Mesendoderm (in vitro differentiated cells): ENCODE data around the gene NDUFAF5.

ENCODE experiments used
- DNase-seq: peaks from one replicate; pipeline ENCODE4 v3.0.0; 2013
- H2AK5ac ChIP-seq: 2 replicates; pipeline ENCODE4 v1.6.1; 2013; ENCODE audit warnings: low read length, inconsistent platforms
- H2BK120ac ChIP-seq: 2 replicates; pipeline ENCODE4 v1.6.1; 2013; ENCODE audit warnings: low read depth, mild to moderate bottlenecking, low read length, moderate library complexity, mixed read lengths
- H2BK15ac ChIP-seq: replicated peaks from 2 replicates; pipeline ENCODE4 v1.6.1; 2013; ENCODE audit warnings: low read depth, mild to moderate bottlenecking, moderate library complexity
- H2BK5ac ChIP-seq: 2 replicates; pipeline ENCODE4 v1.6.1; 2013; ENCODE audit warnings: low read length, inconsistent platforms
- H3K18ac ChIP-seq: 2 replicates; pipeline ENCODE4 v1.6.1; 2013; ENCODE audit warnings: mild to moderate bottlenecking, low read length, mixed read lengths
- H3K23ac ChIP-seq: one replicate; pipeline ENCODE4 v1.6.1; 2013; ENCODE audit warnings: low read length
- H3K27ac ChIP-seq: 2 replicates; pipeline ENCODE4 v1.5.1; 2013; ENCODE audit warnings: low read depth, mild to moderate bottlenecking, inconsistent platforms, low read length, moderate library complexity
- H3K27me3 ChIP-seq: 2 replicates; pipeline ENCODE4 v1.6.1; 2013; ENCODE audit warnings: low read length, control low read depth, mild to moderate bottlenecking, inconsistent platforms; ENCODE audit not compliant: insufficient read depth, poor library complexity
- H3K36me3 ChIP-seq: 2 replicates; pipeline ENCODE4 v1.6.1; 2013; ENCODE audit warnings: low read length, inconsistent platforms; ENCODE audit not compliant: control insufficient read depth, insufficient read depth
- H3K4ac ChIP-seq: one replicate; pipeline ENCODE4 v1.6.1; 2013; ENCODE audit warnings: low read depth, mild to moderate bottlenecking, low read length, moderate library complexity
- H3K4me1 ChIP-seq: 2 replicates; pipeline ENCODE4 v1.6.1; 2013; ENCODE audit warnings: low read depth, low read length, inconsistent platforms; ENCODE audit not compliant: control insufficient read depth
- H3K4me2 ChIP-seq: 2 replicates; pipeline ENCODE4 v1.6.1; 2013; ENCODE audit warnings: low read length
- H3K4me3 ChIP-seq: 2 replicates; pipeline ENCODE4 v1.5.1; 2013; ENCODE audit warnings: mild to moderate bottlenecking, low read length
- H3K56ac ChIP-seq: one replicate; pipeline ENCODE4 v1.6.1; 2013; ENCODE audit warnings: low read length
- H3K79me1 ChIP-seq: 2 replicates; pipeline ENCODE4 v1.6.1; 2013; ENCODE audit warnings: low read length, inconsistent platforms
- H3K79me2 ChIP-seq: 2 replicates; pipeline ENCODE4 v1.6.1; 2013; ENCODE audit warnings: mild to moderate bottlenecking, low read length; ENCODE audit not compliant: control insufficient read depth, insufficient read depth
- H3K9ac ChIP-seq: 2 replicates; pipeline ENCODE4 v1.6.1; 2013; ENCODE audit warnings: low read length, inconsistent platforms
- H4K5ac ChIP-seq: one replicate; pipeline ENCODE4 v1.6.1; 2013; ENCODE audit warnings: low read length
- H4K8ac ChIP-seq: one replicate; pipeline ENCODE4 v1.6.1; 2013; ENCODE audit warnings: low read depth, mild to moderate bottlenecking, control low read depth, low read length, moderate library complexity
- whole genome bisulfite sequencing: extraction: QIAGEN DNeasy Blood & Tissue Kit; methylation state at CpG from one replicate; pipeline ENCODE4 v1.1.7; 2013; ENCODE audit warnings: low lambda C conversion rate, missing lambda C conversion rate; ENCODE audit not compliant: insufficient coverage; ENCODE audit errors: extremely low coverage; 5-methylcytosine and 5-hydroxymethylcytosine counted together

NDUFAF5 gene

GRCh38 chr20:13771853-13772453 is 12.9 kb upstream of the NDUFAF5 start:
- Histone ChIP-seq H3K23ac (no peak overlapping the region), H2BK15ac (no peak overlapping the region), H3K4me1 (no peaks in the 10 kb centered on the region), H3K27me3 (no peaks in the 10 kb centered on the region), H4K5ac (no peak overlapping the region), H3K9ac (no peak overlapping the region), H3K79me2 (no peaks in the 10 kb centered on the region), H3K4ac (no peak overlapping the region), H3K4me2 (no peak overlapping the region), H2BK120ac (no peak overlapping the region), H3K79me1 (no peaks in the 10 kb centered on the region), H3K27ac (no peak overlapping the region), H3K18ac (no peak overlapping the region), H3K36me3 (peaks cover under 1% of the 10 kb centered on the region), H3K56ac (no peak overlapping the region), H4K8ac (no peak overlapping the region), H2AK5ac (no peak overlapping the region), H3K4me3 (no peak overlapping the region), H2BK5ac (no peak overlapping the region)
- no CpG with 5 or more reads among the region's 4 CpGs for WGBS
- peak; percentile 8 for DNase-seq

DNA sequence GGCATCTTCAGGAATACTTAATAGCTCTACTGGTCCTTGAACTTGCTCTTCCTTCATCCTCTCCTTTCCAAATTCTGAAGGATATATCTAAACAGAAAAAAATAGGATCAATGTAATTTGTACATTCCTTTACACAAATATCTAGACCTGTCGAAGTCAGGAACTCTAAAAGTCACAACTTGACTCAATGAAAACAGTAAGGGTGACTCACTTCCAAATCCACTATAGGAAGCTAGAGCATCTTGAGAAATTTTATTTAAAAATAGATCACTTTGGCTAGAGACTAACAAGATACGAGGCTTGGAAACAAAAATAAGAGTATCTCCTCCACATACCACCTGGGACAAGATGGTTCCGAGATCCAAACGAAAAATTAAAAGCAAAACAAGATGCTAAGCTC is 12.3 kb upstream of the NDUFAF5 start:
- no peak overlapping the region for H3K56ac ChIP-seq
- H3K4me2 ChIP-seq: no peak overlapping the region
- no peak overlapping the region for H2BK120ac ChIP-seq
- no peak overlapping the region for H3K4me3 ChIP-seq
- no peak overlapping the region for H3K9ac ChIP-seq
- no CpG with 5 or more reads among the region's 4 CpGs for WGBS
- H3K18ac ChIP-seq: no peak overlapping the region
- no peak overlapping the region for H3K23ac ChIP-seq
- H3K27ac ChIP-seq: no peak overlapping the region
- peaks cover 2% of the 10 kb centered on the region for H3K36me3 ChIP-seq
- DNase-seq: no peak
- H2AK5ac ChIP-seq: no peak overlapping the region
- no peak overlapping the region for H4K8ac ChIP-seq
- H4K5ac ChIP-seq: no peak overlapping the region
- no peaks in the 10 kb centered on the region for H3K79me2 ChIP-seq
- H3K4ac ChIP-seq: no peak overlapping the region
- no peaks in the 10 kb centered on the region for H3K79me1 ChIP-seq
- H2BK5ac ChIP-seq: no peak overlapping the region
- no peaks in the 10 kb centered on the region for H3K27me3 ChIP-seq
- no peaks in the 10 kb centered on the region for H3K4me1 ChIP-seq
- H2BK15ac ChIP-seq: no peak overlapping the region

DNA sequence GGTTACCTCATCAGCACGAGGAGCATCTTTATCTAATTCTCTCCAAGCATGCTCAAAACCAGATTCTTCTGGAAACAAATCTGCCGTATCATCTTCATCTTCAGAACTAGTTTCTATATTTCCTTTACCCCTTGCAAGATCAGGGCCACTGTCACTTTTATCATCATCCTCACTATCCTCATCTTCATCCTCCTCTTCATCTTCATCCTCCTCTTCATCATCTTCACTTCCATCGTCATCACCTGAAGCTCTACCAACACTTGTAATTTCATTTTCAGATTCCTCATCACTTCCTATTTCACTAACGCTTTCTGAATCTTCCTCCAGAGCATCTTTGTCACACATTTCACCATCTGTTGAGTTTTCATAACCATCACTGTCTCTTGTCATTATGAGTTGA is 9.0 kb upstream of the NDUFAF5 start:
- DNase-seq: no peak
- no peak overlapping the region for H3K18ac ChIP-seq
- no peaks in the 10 kb centered on the region for H3K4me1 ChIP-seq
- no peaks in the 10 kb centered on the region for H3K27me3 ChIP-seq
- no peak overlapping the region for H3K4me2 ChIP-seq
- H3K79me1 ChIP-seq: peaks cover 5% of the 10 kb centered on the region
- no peak overlapping the region for H3K9ac ChIP-seq
- no peak overlapping the region for H2BK5ac ChIP-seq
- no peak overlapping the region for H2BK120ac ChIP-seq
- H3K4me3 ChIP-seq: no peak overlapping the region
- H4K8ac ChIP-seq: no peak overlapping the region
- peaks cover 2% of the 10 kb centered on the region for H3K36me3 ChIP-seq
- no peak overlapping the region for H2AK5ac ChIP-seq
- peaks cover 5% of the 10 kb centered on the region for H3K79me2 ChIP-seq
- no peak overlapping the region for H2BK15ac ChIP-seq
- H4K5ac ChIP-seq: no peak overlapping the region
- H3K4ac ChIP-seq: no peak overlapping the region
- H3K56ac ChIP-seq: no peak overlapping the region
- 100% methylated on average over 2 of the region's 4 CpGs for WGBS
- H3K23ac ChIP-seq: no peak overlapping the region
- H3K27ac ChIP-seq: no peak overlapping the region

DNA sequence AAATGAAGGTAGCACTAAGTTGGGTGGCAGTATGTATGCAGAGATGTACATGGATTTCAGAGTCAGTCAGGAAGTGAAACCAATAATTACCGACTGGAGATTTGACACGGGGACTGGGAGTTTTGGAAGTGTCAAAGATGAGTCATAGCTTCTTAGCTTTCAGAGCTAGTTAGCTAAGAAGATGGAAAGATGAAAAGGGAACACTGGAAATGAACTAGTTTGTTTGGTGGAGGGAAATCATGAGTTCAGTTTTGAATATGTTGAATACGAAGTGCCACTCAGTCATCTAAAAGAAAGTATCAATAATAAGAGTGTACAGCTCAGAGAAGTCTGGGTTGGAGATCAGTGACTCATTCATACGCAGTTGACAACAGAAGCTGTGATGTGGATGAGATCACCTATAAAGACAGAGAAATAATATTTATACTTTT is 7.6 kb upstream of the NDUFAF5 start:
- Histone ChIP-seq H3K4me2 (no peak overlapping the region), H3K56ac (no peak overlapping the region), H3K4me1 (no peaks in the 10 kb centered on the region), H3K9ac (no peak overlapping the region), H4K5ac (no peak overlapping the region), H3K4me3 (no peak overlapping the region), H2BK15ac (no peak overlapping the region), H3K23ac (no peak overlapping the region), H3K27me3 (no peaks in the 10 kb centered on the region), H2BK5ac (no peak overlapping the region), H3K36me3 (peaks cover 2% of the 10 kb centered on the region), H2AK5ac (no peak overlapping the region), H3K18ac (no peak overlapping the region), H4K8ac (no peak overlapping the region), H3K27ac (no peak overlapping the region), H3K79me1 (peaks cover 7% of the 10 kb centered on the region), H3K79me2 (peaks cover 5% of the 10 kb centered on the region), H3K4ac (no peak overlapping the region), H2BK120ac (no peak overlapping the region)
- DNase-seq: no peak
- no CpG with 5 or more reads among the region's 4 CpGs for WGBS

DNA sequence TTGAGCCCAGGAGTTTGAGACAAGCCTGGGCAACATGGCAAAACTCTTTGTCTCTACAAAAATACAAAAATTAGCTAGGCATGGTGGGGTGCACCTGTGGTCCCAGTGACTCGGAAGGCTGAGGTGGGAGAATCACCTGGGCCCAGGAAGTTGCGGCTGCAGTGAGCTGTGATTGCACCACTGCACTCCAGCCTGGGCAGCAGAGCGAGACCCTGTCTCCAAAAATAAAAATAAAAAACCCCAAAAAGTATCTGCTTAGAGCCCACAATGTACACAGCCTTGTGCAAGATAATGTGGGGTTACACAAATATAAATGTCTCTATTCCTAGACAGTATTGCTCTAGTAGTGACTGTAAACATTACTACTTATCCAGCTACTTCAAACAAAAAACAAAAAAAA is 6.0 kb upstream of the NDUFAF5 start:
- Histone ChIP-seq H3K4ac (no peak overlapping the region), H2BK15ac (no peak overlapping the region), H3K4me3 (no peak overlapping the region), H2BK5ac (no peak overlapping the region), H4K8ac (no peak overlapping the region), H2BK120ac (no peak overlapping the region), H3K56ac (no peak overlapping the region), H3K36me3 (peaks cover 2% of the 10 kb centered on the region), H3K27ac (no peak overlapping the region), H2AK5ac (no peak overlapping the region), H4K5ac (no peak overlapping the region), H3K79me2 (peaks cover 13% of the 10 kb centered on the region), H3K23ac (no peak overlapping the region), H3K4me2 (no peak overlapping the region), H3K27me3 (no peaks in the 10 kb centered on the region), H3K9ac (no peak overlapping the region), H3K4me1 (no peaks in the 10 kb centered on the region), H3K18ac (no peak overlapping the region), H3K79me1 (peaks cover 7% of the 10 kb centered on the region)
- no peak for DNase-seq
- no CpG with 5 or more reads among the region's 3 CpGs for WGBS

DNA sequence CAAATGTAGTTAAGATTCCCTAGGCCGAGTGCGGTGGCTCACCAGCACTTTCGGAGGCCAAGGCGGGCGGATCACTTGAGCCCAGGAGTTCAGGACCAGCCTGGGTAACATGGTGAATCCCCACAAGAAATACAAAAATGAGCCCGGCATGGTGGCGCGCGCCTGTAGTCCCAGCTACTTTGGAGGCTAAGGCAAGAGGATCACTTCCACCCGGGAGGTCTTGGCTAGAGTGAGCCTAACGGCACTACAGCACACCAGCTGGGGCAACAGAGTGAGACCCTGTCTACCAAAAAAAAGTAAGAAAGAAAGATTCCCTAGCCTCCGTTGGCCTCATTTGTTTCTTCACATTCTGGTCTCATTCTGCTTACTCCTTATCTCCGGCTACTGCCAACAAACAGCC is 1.3 kb upstream of the NDUFAF5 start:
- WGBS: no CpG with 5 or more reads among the region's 13 CpGs
- no peaks in the 10 kb centered on the region for H3K36me3 ChIP-seq

More for the DNA sequence above, 1.3 kb upstream of the NDUFAF5 start:
- no peak overlapping the region for H4K8ac ChIP-seq
- no peak overlapping the region for H3K18ac ChIP-seq
- H3K79me2 ChIP-seq: peaks cover 37% of the 10 kb centered on the region
- H3K23ac ChIP-seq: no peak overlapping the region
- no peak overlapping the region for H3K27ac ChIP-seq
- no peak overlapping the region for H4K5ac ChIP-seq
- no peak overlapping the region for H3K4ac ChIP-seq
- H2AK5ac ChIP-seq: no peak overlapping the region
- no peaks in the 10 kb centered on the region for H3K27me3 ChIP-seq
- H3K4me3 ChIP-seq: no peak overlapping the region
- peak overlapping the region; percentile 50 for H3K9ac ChIP-seq
- H2BK15ac ChIP-seq: no peak overlapping the region
- H3K4me1 ChIP-seq: peaks cover 2% of the 10 kb centered on the region
- no peak for DNase-seq
- H2BK120ac ChIP-seq: no peak overlapping the region
- no peak overlapping the region for H3K56ac ChIP-seq
- H2BK5ac ChIP-seq: no peak overlapping the region
- peak overlapping the region; percentile 39 for H3K4me2 ChIP-seq
- H3K79me1 ChIP-seq: peaks cover 13% of the 10 kb centered on the region
